Tibial nerve (tissue), 4 donors: ENCODE data around the gene COPG2. TPM values are rescaled to one million over a fixed set of nuclear protein-coding genes. Genes with fewer than 3 reads are reported as not detected.

Experiments
- DNase-seq, 2 donors: peaks; one replicate each; pipeline ENCODE4 v3.0.0-alpha.2; 2019; ENCODE audit warnings: low spot score in 2 of 2
- H3K27ac ChIP-seq, 4 donors: fragments of 200-600 bp; sonication (generic) in 3 of 4; one replicate each; pipeline ENCODE4 v1.5.1; 2017 to 2019; ENCODE audit warnings: mild to moderate bottlenecking in 1 of 4
- H3K27me3 ChIP-seq, 2 donors: fragments of 200-600 bp; sonication (generic) in 1 of 2; one replicate each; pipeline versions ENCODE4 v1.5.1 to v1.6.0; 2017 to 2019
- H3K36me3 ChIP-seq, 3 donors: fragments of 200-600 bp; sonication (generic); one replicate each; pipeline ENCODE4 v1.5.1; 2018 to 2019
- H3K4me1 ChIP-seq, 4 donors: fragments of 200-600 bp; sonication (generic) in 3 of 4; one replicate each; pipeline ENCODE4 v1.5.1; 2017 to 2019
- H3K4me3 ChIP-seq, 4 donors: fragments of 200-600 bp; sonication (generic) in 3 of 4; one replicate each; pipeline ENCODE4 v1.5.1; 2017 to 2019; ENCODE audit warnings: mild to moderate bottlenecking in 1 of 4, moderate library complexity in 1 of 4
- H3K9me3 ChIP-seq, 4 donors: fragments of 200-600 bp; sonication (generic) in 3 of 4; one replicate each; pipeline ENCODE4 v1.5.1; 2017 to 2019
- EP300 ChIP-seq, 2 donors: sonication (generic); formaldehyde crosslinking; IDR thresholded peaks; one replicate each; pipeline ENCODE4 v1.6.1; 2017; ENCODE audit warnings: antibody characterized with exemption in 2 of 2, mild to moderate bottlenecking in 1 of 2
- POLR2A ChIP-seq, 2 donors: fragments of 450-650 bp; IDR thresholded peaks; one replicate each; pipeline ENCODE4 v1.6.1; 2017; ENCODE audit warnings: antibody characterized with exemption in 2 of 2, mild to moderate bottlenecking in 2 of 2, moderate library complexity in 2 of 2
- WGBS, 2 donors: methylation state at CpG; one replicate each; pipeline ENCODE4 v1.1.5; 2018; 5-methylcytosine and 5-hydroxymethylcytosine counted together
- total RNA-seq, 4 donors: library from RNA; depleted of rRNA; stranded (reverse); fragments of >200 nt; gene quantifications; one replicate each; pipeline ENCODE4 v1.1.0, GENCODE V29; 2016
- TF ChIP-seq, protein P1 (sequence below), 5 experiments: fragments of 200-600 bp in 3 of 5; fragments of 450-650 bp in 2 of 5; sonication (generic) in 3 of 5; IDR thresholded peaks; one replicate each; pipeline ENCODE4 v1.5.1; 2016 to 2019; ENCODE audit warnings: antibody characterized with exemption in 5 of 5, mild to moderate bottlenecking in 3 of 5, moderate library complexity in 2 of 5

The COPG2 gene
- total RNA-seq, 4 donors from 2014 or later, result 12.7 to 22.7 (median 20.2) TPM

- H3K4me3 ChIP-seq, result no peak overlapping the region
- no peaks in the 10 kb centered on the region for H3K27me3 ChIP-seq
- no peaks in the 10 kb centered on the region for H3K36me3 ChIP-seq
- TF ChIP-seq EP300 (IDR thresholded peaks at IDR 0.05), result no peak
- no peak for TF ChIP-seq POLR2A (IDR thresholded peaks at IDR 0.05)
- TF ChIP-seq, protein P1, sequence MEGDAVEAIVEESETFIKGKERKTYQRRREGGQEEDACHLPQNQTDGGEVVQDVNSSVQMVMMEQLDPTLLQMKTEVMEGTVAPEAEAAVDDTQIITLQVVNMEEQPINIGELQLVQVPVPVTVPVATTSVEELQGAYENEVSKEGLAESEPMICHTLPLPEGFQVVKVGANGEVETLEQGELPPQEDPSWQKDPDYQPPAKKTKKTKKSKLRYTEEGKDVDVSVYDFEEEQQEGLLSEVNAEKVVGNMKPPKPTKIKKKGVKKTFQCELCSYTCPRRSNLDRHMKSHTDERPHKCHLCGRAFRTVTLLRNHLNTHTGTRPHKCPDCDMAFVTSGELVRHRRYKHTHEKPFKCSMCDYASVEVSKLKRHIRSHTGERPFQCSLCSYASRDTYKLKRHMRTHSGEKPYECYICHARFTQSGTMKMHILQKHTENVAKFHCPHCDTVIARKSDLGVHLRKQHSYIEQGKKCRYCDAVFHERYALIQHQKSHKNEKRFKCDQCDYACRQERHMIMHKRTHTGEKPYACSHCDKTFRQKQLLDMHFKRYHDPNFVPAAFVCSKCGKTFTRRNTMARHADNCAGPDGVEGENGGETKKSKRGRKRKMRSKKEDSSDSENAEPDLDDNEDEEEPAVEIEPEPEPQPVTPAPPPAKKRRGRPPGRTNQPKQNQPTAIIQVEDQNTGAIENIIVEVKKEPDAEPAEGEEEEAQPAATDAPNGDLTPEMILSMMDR (IDR thresholded peaks at IDR 0.05), result no peak
- H3K27ac ChIP-seq, result no peak overlapping the region
- peaks cover 0 to 13% (median 3%) of the 10 kb centered on the region in 4 donors for H3K4me1 ChIP-seq
- no peak for DNase-seq
- H3K9me3 ChIP-seq, result peaks cover 0 to 14% (median 0%) of the 10 kb centered on the region in 4 donors
- 76 to 86% methylated on average over 1 of the region's 1 CpG for WGBS, 2 donors
These were observed 186.7 kb downstream of the COPG2 start for GRCh38 chr7:130481898-130482297.

DNA sequence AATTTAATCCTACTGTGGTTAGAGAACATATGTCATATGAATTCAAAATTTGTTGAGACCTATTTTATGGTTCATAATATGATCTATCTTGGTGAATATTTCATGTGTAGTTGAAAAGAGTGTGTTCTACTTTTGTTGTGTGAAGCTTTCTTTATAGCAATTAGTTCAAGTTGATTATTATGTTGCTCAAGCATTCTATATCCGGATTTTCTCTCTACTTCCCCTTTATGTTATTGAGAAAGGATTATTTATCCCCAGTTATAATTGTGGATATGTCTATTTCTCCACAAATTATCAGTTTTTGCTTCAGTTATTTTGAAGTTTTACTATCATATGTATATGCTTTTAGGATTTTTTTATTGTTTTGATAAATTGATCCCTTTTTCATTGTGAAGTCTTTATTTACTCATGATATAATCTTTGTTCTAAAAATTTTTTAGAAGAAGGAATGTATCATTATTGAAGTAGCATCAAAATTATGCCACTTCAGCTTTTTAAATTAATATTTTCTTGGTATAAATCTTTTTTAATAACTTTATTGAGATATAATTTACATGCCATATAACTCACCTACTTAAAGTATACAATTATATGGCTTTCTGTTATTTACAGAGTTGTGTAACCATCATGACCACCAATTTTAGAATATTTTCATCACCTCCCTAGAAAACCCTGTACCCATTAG is 188.7 kb downstream of the COPG2 start:
- Histone ChIP-seq H3K4me3 (no peak overlapping the region), H3K27ac (no peak overlapping the region), H3K4me1 (no peaks in the 10 kb centered on the region), H3K9me3 (peaks cover 0 to 14% (median 0%) of the 10 kb centered on the region in 4 donors), H3K36me3 (no peaks in the 10 kb centered on the region), H3K27me3 (no peaks in the 10 kb centered on the region)
- DNase-seq, result no peak
- TF ChIP-seq EP300 (IDR thresholded peaks at IDR 0.05), result no peak
- TF ChIP-seq, protein P1 (IDR thresholded peaks at IDR 0.05), result no peak
- no peak for TF ChIP-seq POLR2A (IDR thresholded peaks at IDR 0.05)
- 82 to 92% methylated on average over 1 of the region's 1 CpG for WGBS, 2 donors

DNA sequence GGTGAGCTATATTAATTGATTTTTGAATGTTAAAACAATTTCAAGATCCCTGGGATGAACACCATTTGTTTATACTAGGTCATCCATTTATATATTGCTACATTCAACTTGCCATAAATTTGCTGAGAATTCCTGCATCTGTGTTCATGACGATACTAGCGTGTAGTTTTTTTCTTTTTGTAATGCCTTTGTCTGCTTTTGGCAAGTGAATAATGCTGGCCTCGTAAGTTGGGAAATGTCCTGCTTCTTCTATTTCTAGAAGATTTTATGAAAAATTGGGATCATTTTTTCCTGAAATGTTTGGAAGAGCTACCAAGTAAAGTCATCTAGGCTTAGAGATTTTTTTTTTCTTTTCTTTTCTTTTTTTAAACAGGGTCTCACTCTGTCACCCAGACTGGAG is 189.6 kb downstream of the COPG2 start:
- H3K4me1 ChIP-seq, result no peaks in the 10 kb centered on the region
- H3K27me3 ChIP-seq, result no peaks in the 10 kb centered on the region
- H3K4me3 ChIP-seq, result no peak overlapping the region
- H3K27ac ChIP-seq, result no peak overlapping the region
- TF ChIP-seq POLR2A (IDR thresholded peaks at IDR 0.05), result no peak
- no peak for TF ChIP-seq EP300 (IDR thresholded peaks at IDR 0.05)
- TF ChIP-seq, protein P1 (IDR thresholded peaks at IDR 0.05), result no peak
- 71 to 74% methylated on average over 3 of the region's 3 CpGs for WGBS, 2 donors
- H3K36me3 ChIP-seq, result no peaks in the 10 kb centered on the region
- peaks cover 0 to 14% (median 0%) of the 10 kb centered on the region in 4 donors for H3K9me3 ChIP-seq
- no peak for DNase-seq

- Histone ChIP-seq H3K36me3 (no peaks in the 10 kb centered on the region), H3K27me3 (no peaks in the 10 kb centered on the region), H3K4me1 (no peaks in the 10 kb centered on the region), H3K9me3 (peaks cover 0 to 14% (median 0%) of the 10 kb centered on the region in 4 donors), H3K4me3 (no peak overlapping the region), H3K27ac (no peak overlapping the region)
- TF ChIP-seq EP300 (IDR thresholded peaks at IDR 0.05), result no peak
- TF ChIP-seq, protein P1 (IDR thresholded peaks at IDR 0.05), result no peak
- no peak for TF ChIP-seq POLR2A (IDR thresholded peaks at IDR 0.05)
- 74 to 75% methylated on average over 9 of the region's 9 CpGs for WGBS, 2 donors
- no peak for DNase-seq
These were observed 192.0 kb downstream of the COPG2 start for GRCh38 chr7:130476297-130477150.

GRCh38 chr7:130475776-130476175 is 192.8 kb downstream of the COPG2 start:
- no peaks in the 10 kb centered on the region for H3K4me1 ChIP-seq
- TF ChIP-seq EP300 (IDR thresholded peaks at IDR 0.05) (no peak), POLR2A (IDR thresholded peaks at IDR 0.05) (no peak)
- TF ChIP-seq, protein P1 (IDR thresholded peaks at IDR 0.05), result no peak
- no peaks in the 10 kb centered on the region for H3K27me3 ChIP-seq
- DNase-seq, result no peak
- H3K4me3 ChIP-seq, result no peak overlapping the region
- peaks cover 0 to 14% (median 0%) of the 10 kb centered on the region in 4 donors for H3K9me3 ChIP-seq
- H3K36me3 ChIP-seq, result no peaks in the 10 kb centered on the region
- no peak overlapping the region for H3K27ac ChIP-seq
- WGBS, 2 donors, result 54 to 65% methylated on average over 7 of the region's 7 CpGs
